Testis (tissue), 2 donors: Measurements from ENCODE around the gene C1D.

Experiments
- CTCF ChIP-seq, 3 experiments: fragments of 450-650 bp in 2 of 3; fragments of 200-600 bp in 1 of 3; sonication (generic) in 1 of 3; IDR thresholded peaks; one replicate each; pipeline ENCODE4 v1.5.1; 2016 to 2019; ENCODE audit warnings: antibody characterized with exemption in 3 of 3, mild to moderate bottlenecking in 2 of 3, moderate library complexity in 1 of 3
- POLR2A ChIP-seq: fragments of 450-650 bp; IDR thresholded peaks from one replicate; pipeline ENCODE4 v1.6.1; 2017; ENCODE audit warnings: antibody characterized with exemption, mild to moderate bottlenecking, moderate library complexity

GRCh38 chr2:68009526-68009925, 53.3 kb downstream of the C1D start:
- TF ChIP-seq CTCF (IDR thresholded peaks at IDR 0.05) = no peak
- no peak for TF ChIP-seq POLR2A
